GM12892 (cell line): ENCODE results near the gene ATXN1.

Experiments used
- DNase-seq: peaks from one replicate; pipeline ENCODE4 v3.0.0; 2011; ENCODE audit not compliant: insufficient read length
- FAIRE-seq: peaks from 2 replicates; lab custom pipeline; 2011; peaks lifted over from hg19 to GRCh38; lab: Jason Lieb, UNC
- POLR2A ChIP-seq: IDR thresholded peaks from 2 replicates; pipeline ENCODE4 v1.6.1; 2011; ENCODE audit warnings: low read depth, low read length, control low read depth
- POLR2AphosphoS5 ChIP-seq: IDR thresholded peaks from 2 replicates; pipeline ENCODE4 v1.6.1; 2011; ENCODE audit warnings: low read depth, low read length, control low read depth
- TAF1 ChIP-seq: IDR thresholded peaks from 2 replicates; pipeline ENCODE4 v1.6.1; 2011; ENCODE audit warnings: low read depth, mild to moderate bottlenecking, control low read depth, low read length, borderline replicate concordance

ATXN1 gene

GRCh38 chr6:16291739-16292138, 469.5 kb downstream of the ATXN1 start:
- no peak for TF ChIP-seq POLR2AphosphoS5
- no peak for TF ChIP-seq POLR2A
- TF ChIP-seq TAF1 = no peak
- FAIRE-seq (no peak), DNase-seq (no peak)

DNA sequence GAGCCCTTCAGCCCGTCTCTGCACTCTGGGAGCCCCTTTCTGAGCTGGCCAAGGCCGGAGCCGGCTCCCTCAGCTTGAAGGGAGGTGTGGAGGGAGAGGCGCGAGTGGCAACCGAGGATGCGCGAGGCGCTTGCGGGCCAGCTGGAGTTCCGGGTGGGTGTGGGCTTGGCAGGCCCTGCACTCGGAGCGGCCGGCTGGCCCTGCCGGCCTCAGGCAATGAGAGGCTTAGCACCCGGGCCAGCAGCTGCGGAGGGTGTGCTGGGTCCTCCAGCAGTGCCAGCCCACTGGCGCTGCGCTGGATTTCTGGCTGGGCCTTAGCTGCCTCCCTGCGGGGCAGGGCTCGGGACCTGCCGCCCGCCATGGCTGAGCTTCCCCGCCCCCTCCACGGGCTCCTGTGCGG, 473.1 kb downstream of the ATXN1 start:
- DNase-seq = no peak

DNA sequence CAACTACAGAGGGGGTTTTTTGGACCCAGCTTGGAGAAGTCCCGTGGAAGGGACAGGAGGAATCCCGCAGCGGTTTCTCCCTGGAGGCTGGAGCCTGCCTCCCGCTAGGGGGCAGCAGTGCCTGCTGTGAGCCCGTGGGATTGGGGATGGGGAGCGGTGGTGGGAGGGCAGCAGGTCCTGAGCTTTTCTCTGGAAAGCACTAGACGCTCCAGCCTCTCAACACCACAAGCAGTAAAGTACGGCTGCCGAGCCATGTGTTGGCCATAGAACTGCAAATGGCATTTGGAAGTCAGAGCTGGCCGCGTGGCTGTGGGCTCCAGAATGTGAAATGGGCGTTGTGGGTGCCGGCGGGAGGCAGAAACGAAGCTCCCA, 475.1 kb downstream of the ATXN1 start:
- DNase-seq (peak; percentile 58), FAIRE-seq (peak; percentile 36)

More for the DNA sequence above, 473.1 kb downstream of the ATXN1 start:
- TF ChIP-seq POLR2AphosphoS5 = no peak
- TF ChIP-seq TAF1 = no peak
- no peak for TF ChIP-seq POLR2A
- FAIRE-seq = no peak

DNA sequence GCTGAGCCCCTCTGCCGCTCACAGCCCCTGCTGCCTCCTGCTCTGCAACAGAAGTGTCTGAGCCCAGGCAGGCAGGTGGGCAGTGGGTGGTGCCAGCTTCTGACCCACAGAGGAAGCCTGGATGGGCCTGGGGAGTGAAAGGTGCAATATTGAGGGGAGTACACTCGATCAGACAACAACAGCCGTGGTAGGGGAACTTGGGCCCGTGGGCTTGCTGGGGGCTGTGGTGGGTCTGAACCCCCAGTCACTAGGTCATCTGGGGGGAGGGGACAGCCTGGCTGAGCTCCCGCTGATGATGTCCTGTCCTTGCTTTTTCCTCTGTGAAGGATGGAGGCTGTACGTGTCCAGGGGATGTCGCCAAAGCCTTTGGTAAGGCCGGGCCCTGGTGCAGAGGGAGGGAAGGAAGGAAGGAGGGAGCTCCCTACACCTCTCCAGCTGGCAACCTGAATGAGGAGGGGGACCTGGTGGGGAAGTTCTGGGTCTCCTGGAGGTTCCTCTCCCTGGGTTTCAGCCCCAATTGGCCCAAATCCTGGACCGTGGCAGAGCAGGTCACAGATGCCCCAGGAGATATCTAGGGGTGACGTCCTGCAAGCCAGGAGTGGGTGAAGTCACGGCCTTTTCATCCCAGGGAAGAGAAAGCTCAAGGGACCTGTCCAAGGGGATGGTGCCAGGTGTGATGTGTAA, 475.7 kb downstream of the ATXN1 start:
- DNase-seq (no peak), FAIRE-seq (no peak)
- TF ChIP-seq TAF1 (no peak), POLR2A (no peak), POLR2AphosphoS5 (no peak)

More for the DNA sequence above, 475.1 kb downstream of the ATXN1 start:
- TF ChIP-seq POLR2AphosphoS5 (no peak), TAF1 (no peak), POLR2A (no peak)

DNA sequence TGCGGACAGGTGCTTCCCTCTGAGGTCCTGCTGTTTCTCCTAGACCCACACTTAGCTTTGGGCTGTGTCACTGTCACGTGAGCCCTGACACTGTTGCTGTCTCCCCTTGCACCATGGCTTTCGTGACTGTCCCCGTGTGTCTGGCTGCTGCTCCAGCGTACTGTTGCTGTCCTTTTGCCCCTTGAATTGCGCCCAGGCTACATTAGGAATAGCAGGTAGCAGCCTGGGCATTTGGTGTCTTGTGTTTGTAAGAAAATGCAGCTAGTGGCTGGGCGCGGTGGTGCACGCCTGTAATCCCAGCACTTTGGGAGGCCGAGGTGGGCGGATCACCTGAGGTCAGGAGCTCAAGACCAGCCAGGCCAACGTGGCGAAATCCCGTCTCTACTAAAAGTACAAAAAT, 476.8 kb downstream of the ATXN1 start:
- DNase-seq = no peak
- TF ChIP-seq TAF1 = no peak
- TF ChIP-seq POLR2A = no peak
- TF ChIP-seq POLR2AphosphoS5 = no peak
- no peak for FAIRE-seq

- FAIRE-seq = no peak
- no peak for DNase-seq
These were observed 478.9 kb downstream of the ATXN1 start for GRCh38 chr6:16282370-16282769.

GRCh38 chr6:16279243-16279642, 482.0 kb downstream of the ATXN1 start:
- FAIRE-seq (no peak), DNase-seq (no peak)
- TF ChIP-seq POLR2A (no peak), POLR2AphosphoS5 (no peak), TAF1 (no peak)

More at GRCh38 chr6:16282370-16282769, 478.9 kb downstream of the ATXN1 start:
- TF ChIP-seq POLR2AphosphoS5 = no peak
- no peak for TF ChIP-seq POLR2A

GRCh38 chr6:16278750-16279149, 482.5 kb downstream of the ATXN1 start:
- TF ChIP-seq POLR2AphosphoS5 (no peak), POLR2A (no peak), TAF1 (no peak)
- FAIRE-seq = no peak
- no peak for DNase-seq

- FAIRE-seq (no peak), DNase-seq (no peak)
These were observed 483.1 kb downstream of the ATXN1 start for GRCh38 chr6:16278048-16278724.

GRCh38 chr6:16277101-16277981, 483.9 kb downstream of the ATXN1 start:
- FAIRE-seq = no peak
- no peak for DNase-seq

More at GRCh38 chr6:16278048-16278724, 483.1 kb downstream of the ATXN1 start:
- TF ChIP-seq TAF1 = no peak
- no peak for TF ChIP-seq POLR2AphosphoS5

GRCh38 chr6:16274885-16275589, 486.2 kb downstream of the ATXN1 start:
- DNase-seq (no peak), FAIRE-seq (no peak)
- TF ChIP-seq TAF1 (no peak), POLR2A (no peak), POLR2AphosphoS5 (no peak)

More at GRCh38 chr6:16277101-16277981, 483.9 kb downstream of the ATXN1 start:
- TF ChIP-seq TAF1 = no peak
- TF ChIP-seq POLR2AphosphoS5 = no peak
- TF ChIP-seq POLR2A = no peak

DNA sequence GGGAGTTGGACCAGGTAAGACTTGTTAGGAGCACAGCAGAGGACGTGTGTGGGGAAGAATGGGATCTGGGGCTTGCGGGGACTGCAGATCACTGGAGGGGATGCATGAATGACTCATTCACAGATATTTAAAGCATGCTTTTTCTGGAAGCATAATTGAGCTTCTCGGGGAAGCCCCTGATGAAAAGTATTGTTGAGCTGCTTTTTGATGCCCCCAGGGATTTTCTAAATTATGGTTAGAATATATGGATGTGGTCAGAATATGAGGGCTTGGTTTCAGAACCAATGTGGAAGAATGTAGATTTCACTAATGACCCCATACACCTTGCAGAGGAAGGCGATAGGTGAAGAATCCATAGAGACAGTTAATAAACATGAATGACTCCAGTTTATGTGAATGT, 486.8 kb downstream of the ATXN1 start:
- TF ChIP-seq POLR2A (no peak), POLR2AphosphoS5 (no peak), TAF1 (no peak)
- DNase-seq (no peak), FAIRE-seq (no peak)
